ENCODE measurements around the gene SKAP1.
A peak's percentile ranks its signal among the peaks of the same experiment; 100 is the strongest.

The SKAP1 gene

DNA sequence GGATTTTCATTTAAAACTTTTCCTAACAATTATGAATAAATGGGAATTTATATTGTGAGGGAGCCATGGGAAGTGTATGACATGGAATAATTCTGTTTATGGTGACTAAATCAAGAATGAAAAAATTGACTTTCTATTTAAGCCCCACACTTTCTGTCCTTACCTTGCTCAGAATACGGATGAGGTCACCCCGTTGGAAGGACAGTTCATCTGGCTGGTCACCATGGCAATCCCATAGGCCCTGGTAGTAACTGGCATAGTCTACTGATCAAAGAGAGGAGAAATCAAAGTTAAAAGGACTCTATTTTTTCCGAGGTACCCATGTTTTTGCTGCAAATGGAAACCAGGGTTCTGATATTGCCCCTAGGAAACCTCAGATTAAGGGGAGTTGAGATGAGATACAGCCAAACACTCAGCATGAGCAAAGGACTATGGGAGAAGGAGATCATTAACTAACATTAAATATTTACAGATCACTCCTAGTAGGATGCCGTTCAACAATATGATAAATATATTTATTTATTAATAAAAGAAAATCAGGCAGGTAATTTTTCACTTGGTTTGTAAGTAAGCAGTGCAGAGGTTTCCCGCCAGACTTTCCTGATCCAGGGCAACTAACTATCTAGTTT lies 267.6 kb downstream of the SKAP1 start:
- DNase-seq (ENCODE audit: low read depth) = no peak
- TF ChIP-seq, protein P1, sequence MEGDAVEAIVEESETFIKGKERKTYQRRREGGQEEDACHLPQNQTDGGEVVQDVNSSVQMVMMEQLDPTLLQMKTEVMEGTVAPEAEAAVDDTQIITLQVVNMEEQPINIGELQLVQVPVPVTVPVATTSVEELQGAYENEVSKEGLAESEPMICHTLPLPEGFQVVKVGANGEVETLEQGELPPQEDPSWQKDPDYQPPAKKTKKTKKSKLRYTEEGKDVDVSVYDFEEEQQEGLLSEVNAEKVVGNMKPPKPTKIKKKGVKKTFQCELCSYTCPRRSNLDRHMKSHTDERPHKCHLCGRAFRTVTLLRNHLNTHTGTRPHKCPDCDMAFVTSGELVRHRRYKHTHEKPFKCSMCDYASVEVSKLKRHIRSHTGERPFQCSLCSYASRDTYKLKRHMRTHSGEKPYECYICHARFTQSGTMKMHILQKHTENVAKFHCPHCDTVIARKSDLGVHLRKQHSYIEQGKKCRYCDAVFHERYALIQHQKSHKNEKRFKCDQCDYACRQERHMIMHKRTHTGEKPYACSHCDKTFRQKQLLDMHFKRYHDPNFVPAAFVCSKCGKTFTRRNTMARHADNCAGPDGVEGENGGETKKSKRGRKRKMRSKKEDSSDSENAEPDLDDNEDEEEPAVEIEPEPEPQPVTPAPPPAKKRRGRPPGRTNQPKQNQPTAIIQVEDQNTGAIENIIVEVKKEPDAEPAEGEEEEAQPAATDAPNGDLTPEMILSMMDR (conservative IDR thresholded peaks at IDR 0.05; ENCODE audit: low read length) = no peak
- no peak overlapping the region for H3K4me3 ChIP-seq (ENCODE audit: low read length)

DNA sequence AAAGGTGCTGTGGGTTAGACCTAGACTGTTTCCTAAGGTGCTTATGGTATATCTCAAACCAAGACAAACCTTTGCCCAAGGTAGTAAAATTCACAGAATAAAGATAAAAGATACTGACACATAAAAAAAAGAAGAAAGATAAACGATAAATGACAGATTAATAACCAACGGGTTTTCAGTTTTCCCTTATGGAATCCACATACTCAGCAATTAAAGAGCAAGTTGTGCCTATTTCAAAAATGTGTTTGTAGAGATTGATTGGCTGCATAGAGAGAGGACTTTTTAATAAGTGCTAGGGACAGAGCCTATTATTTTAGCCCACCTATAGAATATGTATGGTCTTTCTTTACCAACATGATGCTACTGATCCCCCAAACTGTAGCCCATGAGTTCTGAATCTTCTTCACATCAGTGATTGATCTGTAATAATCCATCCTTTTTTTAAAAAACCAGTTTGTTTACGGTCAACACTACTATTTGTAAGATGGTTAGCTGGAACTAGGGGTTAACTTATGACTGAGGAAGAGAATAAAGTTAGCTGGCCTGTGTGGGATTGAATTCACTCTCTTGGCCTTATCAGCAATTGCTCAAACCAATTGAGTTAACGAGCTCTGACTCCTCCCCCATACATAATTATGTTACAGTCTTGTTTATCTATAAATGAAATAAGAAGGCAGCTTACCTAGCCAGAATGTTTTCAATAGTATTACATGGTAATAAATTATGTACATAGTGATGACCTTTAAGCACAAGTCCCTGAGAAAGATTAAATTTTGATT lies 268.7 kb downstream of the SKAP1 start:
- no peak overlapping the region for H3K4me3 ChIP-seq (ENCODE audit: low read length)

DNA sequence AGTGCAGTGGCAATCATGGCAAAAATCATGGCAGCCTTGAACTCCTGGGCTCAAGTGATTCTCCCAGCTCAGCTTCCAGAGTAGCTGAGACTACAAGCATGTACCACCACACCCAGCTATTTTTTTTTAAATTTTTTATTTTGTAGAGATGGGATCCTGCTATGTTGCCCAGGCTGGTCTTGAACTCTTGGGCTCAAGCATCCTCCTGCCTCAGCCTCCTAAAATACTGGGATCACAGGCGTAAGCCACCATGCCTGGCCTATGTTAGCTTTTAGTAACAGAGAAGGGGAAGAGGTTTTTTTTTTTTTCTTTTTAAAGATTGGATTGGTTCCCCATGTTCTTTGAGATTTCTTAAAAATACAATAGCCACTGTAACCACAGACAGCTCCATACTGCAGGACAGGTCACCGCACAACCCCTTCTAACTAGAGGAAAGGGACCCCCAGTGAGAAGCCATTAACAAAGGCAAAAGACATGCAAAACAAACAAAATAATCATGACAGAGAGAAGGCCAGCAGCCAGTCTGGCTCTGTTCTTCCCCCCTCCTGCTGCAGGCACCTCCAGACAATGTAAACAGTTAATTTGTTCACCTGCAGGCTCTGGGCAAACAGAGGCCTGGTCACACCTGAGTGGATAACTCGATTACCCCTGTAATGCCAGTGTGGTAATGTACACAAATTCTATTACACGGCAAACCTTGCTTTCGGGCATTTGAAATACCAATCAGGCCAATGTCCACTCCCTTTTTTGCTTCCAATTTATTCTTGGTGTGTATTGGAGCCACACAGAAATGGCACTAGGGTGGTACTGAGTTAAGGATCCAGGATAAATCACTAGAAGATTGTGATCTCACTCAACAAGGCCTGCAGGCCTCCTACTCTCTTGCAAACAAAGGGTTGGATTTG lies 269.6 kb downstream of the SKAP1 start:
- TF ChIP-seq, protein P1 (conservative IDR thresholded peaks at IDR 0.05; ENCODE audit: low read length) = no peak
- DNase-seq (ENCODE audit: low read depth) = no peak
- H3K4me3 ChIP-seq (ENCODE audit: low read length) = no peak overlapping the region

More for the DNA sequence above, 268.7 kb downstream of the SKAP1 start:
- DNase-seq (ENCODE audit: low read depth) = no peak
- TF ChIP-seq, protein P1 (conservative IDR thresholded peaks at IDR 0.05; ENCODE audit: low read length) = no peak

DNA sequence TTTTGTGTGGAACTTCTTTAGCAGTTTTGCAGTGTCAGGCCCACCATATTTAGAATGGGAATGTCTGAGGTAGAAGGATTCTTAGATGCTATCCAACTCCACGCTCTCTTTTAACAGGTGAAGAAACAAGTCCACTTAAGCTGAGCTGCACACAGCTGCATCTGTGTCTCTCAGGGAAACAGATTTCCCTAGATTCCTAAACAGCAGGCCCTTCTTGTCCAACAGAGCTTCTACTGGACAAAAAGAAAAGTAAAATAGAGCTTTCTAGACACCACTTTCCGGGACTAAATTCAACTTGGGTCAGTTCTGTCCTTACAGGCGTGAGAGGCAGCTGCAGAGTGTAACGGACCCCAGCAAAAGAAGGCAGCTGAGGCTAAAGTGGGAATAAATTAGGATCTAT lies 270.8 kb downstream of the SKAP1 start:
- TF ChIP-seq, protein P1 (conservative IDR thresholded peaks at IDR 0.05; ENCODE audit: low read length) = no peak

DNA sequence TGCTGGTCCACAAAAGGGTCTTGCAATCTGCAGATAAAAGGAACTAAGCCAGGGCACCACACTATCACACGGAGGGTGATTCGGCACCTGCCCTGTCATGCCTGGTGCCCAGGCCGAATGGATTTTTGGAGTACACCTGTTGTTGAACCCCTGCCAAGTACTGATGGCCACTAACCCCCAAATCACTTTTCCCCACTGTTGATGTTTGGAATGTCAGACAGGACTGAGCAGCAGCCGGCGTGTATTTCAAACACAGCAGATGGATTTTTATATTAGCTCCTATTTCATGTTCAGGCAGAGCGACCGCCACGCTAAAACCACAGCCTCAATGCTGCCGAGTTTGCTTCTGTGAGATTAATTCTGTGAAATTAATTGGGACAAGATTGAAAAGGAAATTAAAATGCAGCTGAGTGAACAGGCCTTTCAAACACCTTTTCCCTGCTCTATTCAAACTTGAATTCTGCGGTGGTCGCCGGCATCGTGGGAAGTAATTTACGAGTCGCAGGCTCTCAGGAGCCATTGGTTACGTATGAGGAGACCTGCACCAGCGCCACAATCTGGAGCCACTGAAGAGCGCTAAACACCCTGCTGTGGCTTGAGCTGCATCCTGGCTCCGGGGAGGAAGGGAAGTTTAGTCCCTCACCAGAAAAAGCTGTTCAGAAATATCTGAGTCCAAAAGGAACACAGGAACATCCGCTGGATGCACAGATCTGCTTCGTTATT lies 274.0 kb downstream of the SKAP1 start:
- H3K4me3 ChIP-seq (ENCODE audit: low read length) = no peak overlapping the region
- TF ChIP-seq, protein P1 (conservative IDR thresholded peaks at IDR 0.05; ENCODE audit: low read length) = no peak
- no peak for DNase-seq (ENCODE audit: low read depth)

More for the DNA sequence above, 270.8 kb downstream of the SKAP1 start:
- no peak overlapping the region for H3K4me3 ChIP-seq (ENCODE audit: low read length)
- DNase-seq (ENCODE audit: low read depth) = no peak

DNA sequence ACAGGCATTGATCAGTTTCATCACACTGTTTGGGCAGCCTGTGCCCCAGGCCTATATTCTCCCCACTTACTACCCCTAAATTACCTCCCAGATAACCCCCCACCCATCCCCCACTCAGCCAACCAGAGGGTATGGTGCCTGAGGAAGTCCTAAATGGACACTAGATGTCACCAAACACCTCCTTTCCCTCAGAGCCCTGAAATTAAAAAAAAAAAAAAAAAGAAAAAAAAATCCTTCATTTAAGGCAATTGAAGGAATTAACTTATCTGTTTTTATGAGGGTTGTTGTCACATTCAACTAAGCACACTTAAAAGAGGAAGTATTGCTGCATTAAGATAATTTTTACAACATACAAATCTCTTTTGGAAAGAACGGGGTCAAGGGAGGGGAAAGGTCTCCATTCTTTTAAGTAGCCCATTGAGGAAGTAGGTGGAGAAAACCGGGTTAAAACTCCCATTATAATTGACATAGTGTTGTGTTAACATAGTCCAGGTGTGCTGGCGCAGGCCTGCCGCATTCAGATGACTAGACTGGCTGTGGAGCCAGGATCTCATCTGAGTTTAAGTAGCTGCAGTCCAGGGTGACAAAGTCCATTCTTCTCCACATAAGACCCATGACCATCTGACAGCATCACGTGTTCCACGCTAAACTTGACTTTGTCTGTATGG lies 276.2 kb downstream of the SKAP1 start:
- no peak overlapping the region for H3K4me3 ChIP-seq (ENCODE audit: low read length)
- TF ChIP-seq, protein P1 (conservative IDR thresholded peaks at IDR 0.05; ENCODE audit: low read length) = peak; percentile 60
- DNase-seq (ENCODE audit: low read depth) = peak; percentile 53
